EL (cell line): ENCODE data around the gene ZNF804A.
"Not testable (repeated sequence)": the region's sequence is repeated elsewhere in the genome, so short reads cannot be mapped to it uniquely, and the experiment has no call there.

Experiments
- DNase-seq: peaks from one replicate; pipeline ENCODE4 v3.0.0-alpha.2; 2016

The ZNF804A gene

GRCh38 chr2:184835398-184835715 lies 237.0 kb downstream of the ZNF804A start:
- DNase-seq: no peak

- DNase-seq: no peak
These were observed 249.0 kb downstream of the ZNF804A start for GRCh38 chr2:184847331-184847730.

- no peak for DNase-seq
These were observed 251.2 kb downstream of the ZNF804A start for GRCh38 chr2:184849516-184849915.

GRCh38 chr2:184851576-184851975 lies 253.2 kb downstream of the ZNF804A start:
- no peak for DNase-seq

DNA sequence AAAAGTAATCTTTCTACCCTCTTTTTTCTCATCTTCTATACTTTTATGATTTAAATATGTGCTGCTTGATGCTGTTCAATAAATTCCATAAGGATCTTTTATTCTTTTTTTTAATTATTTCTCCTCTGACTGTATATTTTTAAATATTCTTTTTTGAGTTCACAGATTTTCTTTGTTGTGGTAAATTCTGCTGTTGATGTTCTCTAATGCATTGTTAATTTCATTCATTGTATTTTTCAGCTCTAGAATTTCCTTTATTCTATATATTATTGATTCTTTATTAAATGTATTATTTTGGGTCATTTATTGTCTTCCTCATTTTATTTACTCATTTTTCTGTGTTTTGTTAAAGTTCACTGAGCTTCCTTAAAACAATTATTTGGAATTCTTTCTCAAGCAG lies 260.9 kb downstream of the ZNF804A start:
- no peak for DNase-seq

- DNase-seq: no peak
These were observed 262.4 kb downstream of the ZNF804A start for GRCh38 chr2:184860744-184861143.

GRCh38 chr2:184875212-184875611 lies 276.9 kb downstream of the ZNF804A start:
- DNase-seq: no peak

DNA sequence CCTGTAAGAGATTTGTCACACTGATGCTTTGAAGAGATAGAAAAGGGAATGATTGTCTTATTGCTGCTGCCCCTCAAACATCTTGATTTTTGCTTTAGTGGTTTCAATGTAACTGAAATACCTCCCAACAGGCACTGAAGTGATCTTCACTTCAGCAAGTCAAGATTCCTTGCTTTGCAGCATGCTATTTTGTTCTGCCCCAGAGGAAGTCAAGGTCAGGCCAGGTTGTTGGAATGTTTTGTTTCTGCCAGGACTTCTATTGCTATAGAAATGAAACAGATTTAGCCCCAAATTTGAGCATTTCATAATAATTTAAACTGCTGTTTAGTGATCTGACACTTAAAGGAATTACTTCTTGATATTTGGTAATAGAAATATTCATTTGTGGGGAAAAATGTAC lies 277.6 kb downstream of the ZNF804A start:
- DNase-seq: no peak

DNA sequence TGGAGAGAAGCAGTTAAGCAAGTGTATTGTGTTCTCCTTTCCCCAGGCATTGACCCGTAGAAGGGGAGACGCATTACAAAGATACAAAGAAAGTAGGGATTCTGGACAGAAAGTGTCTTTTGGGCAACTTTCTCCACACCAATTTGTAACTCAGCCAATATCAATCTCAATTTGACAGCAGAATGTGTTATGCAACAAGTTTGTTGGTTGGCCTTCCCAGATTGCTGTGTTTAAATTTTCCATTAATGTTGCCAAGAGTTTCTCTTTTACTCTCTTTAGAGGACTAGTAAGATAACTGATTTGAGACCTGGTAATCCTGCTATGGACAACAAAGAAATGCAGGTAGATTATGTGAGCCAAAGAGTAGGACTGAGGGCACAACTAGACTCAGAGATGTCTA lies 279.6 kb downstream of the ZNF804A start:
- no peak for DNase-seq

DNA sequence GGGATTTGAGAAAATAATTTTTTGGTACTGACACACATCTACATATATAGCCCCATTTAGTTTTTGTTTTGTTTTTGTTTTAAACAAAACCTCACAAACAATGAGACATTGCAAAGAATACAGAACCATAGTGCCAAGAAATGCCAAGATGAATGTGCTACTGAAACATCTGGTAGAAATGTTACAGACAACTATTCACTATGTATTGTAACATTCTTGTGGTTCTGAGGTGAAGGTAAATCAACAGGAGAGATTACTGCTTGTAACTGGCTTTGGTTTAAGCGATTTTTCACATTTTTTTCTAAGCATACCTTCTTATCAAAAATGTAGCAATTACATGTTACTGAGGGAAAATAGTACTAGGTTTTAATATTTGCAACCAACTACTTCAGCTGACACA lies 281.3 kb downstream of the ZNF804A start:
- DNase-seq: no peak

DNA sequence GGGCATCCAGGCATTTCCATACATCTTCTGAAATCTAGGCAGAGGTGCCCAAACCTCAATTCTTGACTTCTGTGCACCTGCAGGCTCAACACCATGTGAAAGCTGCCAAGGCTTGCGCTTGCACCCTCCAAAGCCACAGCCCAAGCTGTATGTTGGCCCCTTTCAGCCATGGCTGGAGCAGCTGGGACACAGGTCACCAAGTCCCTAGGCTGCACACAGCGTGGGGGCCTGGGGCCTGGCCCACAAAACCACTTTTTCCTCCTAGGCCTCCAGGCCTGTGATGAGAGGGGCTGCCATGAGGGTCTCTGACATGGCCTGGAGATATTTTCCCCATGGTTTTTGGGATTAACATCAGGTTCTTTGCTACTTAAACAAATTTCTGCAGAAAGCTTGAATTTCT lies 288.3 kb downstream of the ZNF804A start:
- DNase-seq: not testable (repeated sequence)

DNA sequence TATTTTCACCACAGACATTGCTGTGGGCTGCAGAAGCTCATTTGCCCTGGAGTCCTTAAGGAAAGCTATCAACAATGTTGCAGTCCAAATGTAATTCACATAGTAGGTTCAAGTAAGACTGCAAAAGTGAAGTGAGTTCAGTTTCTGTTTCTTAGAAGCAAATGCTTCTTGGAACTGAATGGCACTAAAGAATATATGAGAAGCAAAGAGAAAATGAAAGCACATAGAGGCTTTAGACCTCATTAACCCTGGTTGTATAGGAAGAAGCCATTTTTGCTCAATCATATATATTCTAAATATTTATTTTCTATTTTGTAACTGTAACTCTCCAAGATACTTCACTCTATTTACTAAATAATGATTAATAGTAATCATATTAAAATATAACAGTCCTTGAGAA lies 292.0 kb downstream of the ZNF804A start:
- DNase-seq: no peak

DNA sequence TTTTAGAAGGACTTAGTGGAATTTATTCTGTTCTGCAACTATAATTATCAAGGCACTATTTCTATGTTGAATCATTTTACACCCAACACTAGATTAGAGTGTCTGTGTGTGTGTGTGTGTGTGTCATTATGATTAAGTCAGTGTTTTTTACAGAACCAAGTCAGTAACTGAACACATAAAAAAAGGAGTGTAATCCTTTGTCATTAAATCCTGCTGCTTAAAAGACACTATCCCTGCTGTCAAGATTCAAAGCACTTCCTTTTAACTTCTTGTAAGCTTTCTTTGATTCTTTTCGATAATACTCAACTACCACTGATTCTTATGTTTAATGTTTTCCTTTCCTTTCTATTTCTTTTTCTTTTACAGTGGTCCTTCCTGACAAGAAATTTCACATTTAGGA lies 306.7 kb downstream of the ZNF804A start:
- no peak for DNase-seq

- DNase-seq: no peak
These were observed 307.8 kb downstream of the ZNF804A start for GRCh38 chr2:184906160-184906559.

DNA sequence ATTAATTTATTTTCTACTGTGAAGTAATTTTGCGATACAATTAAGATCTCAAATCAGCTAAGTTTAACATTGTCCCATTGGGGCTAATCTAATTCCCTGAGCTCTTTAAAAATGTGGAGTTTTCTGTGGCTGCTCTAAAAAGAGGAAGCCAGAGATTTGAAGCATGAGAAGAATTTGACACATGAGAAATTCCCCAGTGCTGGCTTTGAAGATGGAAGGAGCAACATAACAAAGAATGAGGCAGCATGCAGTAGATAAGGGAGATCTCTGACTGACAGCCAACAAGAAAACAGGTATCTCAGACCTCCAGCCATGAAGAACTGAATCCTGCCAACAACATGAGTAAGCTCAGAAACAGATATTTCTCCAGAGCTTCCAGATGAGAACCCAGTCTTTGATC lies 308.4 kb downstream of the ZNF804A start:
- no peak for DNase-seq

DNA sequence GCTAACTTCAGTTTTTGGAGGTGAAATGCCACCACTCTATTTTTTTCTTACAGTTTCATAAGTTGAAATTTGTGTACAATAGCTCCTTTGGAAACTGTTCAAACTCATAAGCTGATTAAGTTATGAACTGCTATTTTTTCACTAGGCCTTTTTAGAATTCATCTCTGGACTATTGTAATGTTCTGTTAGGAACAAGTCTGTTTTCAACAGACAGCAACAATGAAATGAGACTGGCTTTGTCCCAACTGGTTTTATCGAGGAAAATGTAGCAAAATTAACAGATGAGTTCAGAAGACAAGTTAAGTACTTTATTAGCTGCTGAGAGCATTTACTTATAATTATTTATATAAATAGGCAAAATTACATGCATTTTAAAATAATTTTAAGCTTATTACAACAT lies 310.6 kb downstream of the ZNF804A start:
- DNase-seq: no peak

DNA sequence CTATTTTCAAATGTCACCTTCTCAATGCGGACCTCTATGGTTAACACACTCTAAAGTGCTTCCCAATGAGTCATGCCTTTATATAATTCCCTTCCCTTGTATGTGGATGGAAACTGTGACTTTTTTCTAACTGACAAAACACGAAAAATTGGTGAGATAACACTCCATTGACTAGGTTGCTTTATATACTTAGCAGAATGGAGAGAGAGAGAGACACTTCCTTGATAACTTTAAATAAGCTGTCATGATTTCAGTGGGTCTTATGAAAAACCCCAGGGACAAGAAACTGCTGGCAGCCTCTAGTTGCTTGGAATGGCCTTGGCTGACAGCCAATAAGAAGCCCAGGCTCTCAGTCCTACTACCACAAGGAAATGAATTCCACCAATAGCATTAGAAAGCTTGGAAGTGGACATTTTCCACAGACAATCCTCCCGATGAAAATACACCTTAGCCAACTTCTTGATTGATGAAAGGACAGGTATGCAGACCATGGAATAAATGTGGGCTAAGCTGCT lies 322.2 kb downstream of the ZNF804A start:
- no peak for DNase-seq

- no peak for DNase-seq
These were observed 323.3 kb downstream of the ZNF804A start for GRCh38 chr2:184921676-184922075.

DNA sequence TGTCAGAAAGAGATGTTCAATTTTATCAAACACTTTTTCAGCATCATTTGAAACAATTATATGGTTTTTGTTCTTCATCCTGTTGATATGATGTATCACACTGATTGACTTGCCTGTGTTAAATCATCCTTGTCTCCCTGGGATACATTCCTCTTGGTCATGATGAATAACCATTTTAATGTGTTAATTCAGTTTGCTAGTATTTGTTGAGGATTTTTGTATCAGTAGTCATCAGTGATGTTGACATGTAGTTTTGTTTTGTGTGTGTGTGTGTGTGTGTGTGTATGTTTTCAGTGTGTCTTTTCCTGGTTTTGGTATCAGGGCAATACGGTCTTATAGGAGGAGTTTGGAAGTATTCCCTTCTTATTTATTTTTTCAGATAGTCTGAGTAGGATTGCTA lies 325.4 kb downstream of the ZNF804A start:
- no peak for DNase-seq

GRCh38 chr2:184927040-184927439 lies 328.7 kb downstream of the ZNF804A start:
- DNase-seq: no peak

DNA sequence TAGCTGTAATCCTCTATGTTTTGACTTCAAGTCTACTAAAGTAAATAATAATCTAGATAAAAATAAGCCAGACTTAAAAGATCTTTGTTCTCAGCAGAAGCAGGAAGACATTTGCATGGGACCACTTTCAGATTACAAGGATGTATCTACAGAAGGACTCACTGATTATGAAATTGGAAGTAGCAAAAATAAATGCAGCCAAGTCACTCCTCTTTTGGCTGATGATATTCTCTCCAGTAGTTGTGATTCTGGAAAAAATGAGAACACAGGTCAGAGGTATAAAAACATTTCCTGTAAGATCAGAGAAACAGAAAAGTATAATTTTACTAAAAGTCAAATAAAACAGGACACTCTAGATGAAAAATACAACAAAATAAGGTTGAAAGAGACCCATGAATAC lies 338.4 kb downstream of the ZNF804A start:
- DNase-seq: no peak

DNA sequence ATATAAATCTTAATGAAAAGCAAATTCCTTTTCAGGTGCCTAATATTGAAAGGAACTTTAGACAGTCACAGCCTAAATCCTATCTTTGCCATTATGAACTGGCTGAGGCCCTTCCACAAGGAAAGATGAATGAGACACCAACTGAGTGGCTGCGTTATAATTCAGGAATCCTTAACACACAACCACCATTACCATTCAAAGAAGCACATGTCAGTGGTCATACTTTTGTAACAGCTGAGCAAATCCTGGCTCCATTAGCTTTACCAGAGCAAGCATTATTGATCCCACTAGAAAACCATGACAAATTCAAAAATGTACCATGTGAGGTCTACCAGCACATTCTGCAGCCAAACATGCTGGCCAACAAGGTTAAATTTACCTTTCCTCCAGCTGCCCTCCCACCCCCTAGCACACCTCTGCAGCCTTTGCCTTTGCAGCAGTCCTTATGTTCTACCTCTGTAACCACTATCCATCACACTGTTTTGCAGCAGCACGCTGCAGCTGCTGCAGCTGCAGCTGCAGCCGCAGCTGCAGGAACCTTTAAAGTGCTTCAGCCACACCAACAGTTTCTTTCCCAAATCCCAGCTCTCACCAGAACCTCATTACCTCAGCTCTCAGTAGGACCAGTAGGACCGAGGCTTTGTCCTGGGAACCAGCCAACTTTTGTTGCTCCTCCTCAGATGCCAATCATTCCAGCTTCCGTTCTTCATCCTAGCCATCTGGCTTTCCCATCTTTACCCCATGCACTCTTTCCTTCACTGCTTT lies 340.1 kb downstream of the ZNF804A start:
- no peak for DNase-seq

- no peak for DNase-seq
These were observed 347.0 kb downstream of the ZNF804A start for GRCh38 chr2:184945326-184945725.

DNA sequence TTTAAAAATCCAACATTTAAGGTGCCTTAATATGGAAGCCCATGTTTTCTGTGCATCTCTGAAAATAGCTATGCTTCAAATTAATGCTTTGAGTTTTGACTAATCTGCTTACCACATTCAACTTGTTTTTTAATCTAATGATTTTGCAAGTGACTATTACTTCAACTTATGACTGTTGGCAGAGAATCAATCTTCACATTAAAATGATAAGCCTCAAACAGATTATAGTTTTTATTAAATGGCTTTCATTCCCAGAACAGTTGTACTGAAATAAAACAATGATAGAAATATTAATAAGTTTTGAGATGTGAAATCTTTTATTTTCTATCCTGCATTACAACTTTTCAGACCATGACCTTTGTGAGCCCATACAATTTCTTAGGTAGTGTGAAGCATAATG lies 347.5 kb downstream of the ZNF804A start:
- no peak for DNase-seq

GRCh38 chr2:184956856-184957255 lies 358.5 kb downstream of the ZNF804A start:
- DNase-seq: no peak
